Measurements from ENCODE around the gene CGB3. TPM values are rescaled to one million over a fixed set of nuclear protein-coding genes. Genes with fewer than 3 reads are reported as not detected.

The CGB3 gene
- total RNA-seq, 1 experiment from 2014 or later = 0.46 TPM

DNA sequence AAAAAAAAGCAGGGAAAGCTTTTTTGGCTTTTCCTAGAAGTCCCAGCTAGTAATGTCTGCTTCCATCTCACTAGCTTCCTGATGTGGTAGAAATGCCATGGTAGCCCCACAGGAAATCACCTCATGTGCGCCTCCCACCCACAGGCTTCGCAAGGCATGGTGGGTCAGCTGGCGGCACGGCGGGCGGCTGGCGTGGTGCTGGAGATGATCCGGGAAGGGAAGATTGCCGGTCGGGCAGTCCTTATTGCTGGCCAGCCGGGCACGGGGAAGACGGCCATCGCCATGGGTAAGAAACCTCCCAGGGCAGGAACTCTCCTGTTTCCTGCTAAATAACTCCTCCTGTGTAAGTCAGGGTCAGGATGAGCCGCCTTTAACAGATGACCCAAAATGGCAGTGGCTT, 20.0 kb downstream of the CGB3 start:
- Histone ChIP-seq H2BK12ac (ENCODE audit: insufficient read length, low read depth, low read length) (no peak overlapping the region), H4K91ac (ENCODE audit: insufficient read length, low read depth, low read length) (no peak overlapping the region), H2BK120ac (ENCODE audit: low read depth, low read length, poor library complexity, severe bottlenecking) (no peak overlapping the region), H3K23ac (ENCODE audit: insufficient read length, low read depth, low read length) (no peak overlapping the region), H3K9me3 (ENCODE audit: control insufficient read depth, low read depth, low read length) (no peaks in the 10 kb centered on the region), H2BK15ac (ENCODE audit: low read depth, low read length) (no peak overlapping the region), H2BK5ac (ENCODE audit: insufficient read length, low read length) (no peak overlapping the region), H3K9ac (ENCODE audit: extremely low read depth, insufficient read length, low read length) (no peak overlapping the region), H3K27me3 (ENCODE audit: insufficient read depth, low read length) (no peaks in the 10 kb centered on the region), H3K14ac (ENCODE audit: insufficient read depth, low read length) (no peak overlapping the region), H2AK5ac (ENCODE audit: insufficient read length, low read length) (no peak overlapping the region), H4K20me1 (ENCODE audit: control insufficient read depth, insufficient read depth, insufficient read length) (no peaks in the 10 kb centered on the region), H3K79me2 (ENCODE audit: insufficient read depth, low read length) (no peaks in the 10 kb centered on the region), H3K18ac (ENCODE audit: insufficient read length, low read depth, low read length) (no peak overlapping the region), H3K4ac (ENCODE audit: low read depth, low read length) (no peak overlapping the region), H3K23me2 (ENCODE audit: insufficient read length, low read depth, low read length, poor library complexity, severe bottlenecking) (no peaks in the 10 kb centered on the region), H3T11ph (ENCODE audit: low read length) (no peak overlapping the region), H3K4me1 (ENCODE audit: insufficient read depth, low read length) (no peaks in the 10 kb centered on the region), H3K79me1 (ENCODE audit: insufficient read depth, low read depth, low read length, poor library complexity, severe bottlenecking) (no peaks in the 10 kb centered on the region), H4K8ac (replicated peaks; ENCODE audit: insufficient read length, low read depth, low read length) (no peak overlapping the region), H2AFZ (ENCODE audit: low read length) (no peak overlapping the region), H3K27ac (ENCODE audit: insufficient read length, low read depth, low read length) (no peak overlapping the region), H3K56ac (ENCODE audit: insufficient read length, low read depth, low read length) (no peak overlapping the region), H2BK20ac (ENCODE audit: low read depth, low read length, poor library complexity, severe bottlenecking) (no peak overlapping the region), H3K4me2 (ENCODE audit: insufficient read depth, insufficient read length, low read length) (no peak overlapping the region), H4K5ac (ENCODE audit: insufficient read length, low read depth, low read length) (no peak overlapping the region)
- Mint-ChIP-seq H3K4me3 (no peak overlapping the region), H3K9me3 (no peaks in the 10 kb centered on the region), H3K27ac (no peak overlapping the region), H3K27me3 (ENCODE audit: low read depth) (no peaks in the 10 kb centered on the region), H3K4me1 (peaks cover 8% of the 10 kb centered on the region in 2 experiments), H3K36me3 (ENCODE audit: insufficient read depth in 1 of 3, low read depth in 3 of 3) (peaks cover 18 to 58% (median 51%) of the 10 kb centered on the region in 3 experiments; a peak in 6 of 7 replicates)
- no CpG with 5 or more reads among the region's 15 CpGs for WGBS (ENCODE audit: extremely low coverage, insufficient read length, low lambda C conversion rate)
- DNase-seq = no peak
- TF ChIP-seq, protein P1, sequence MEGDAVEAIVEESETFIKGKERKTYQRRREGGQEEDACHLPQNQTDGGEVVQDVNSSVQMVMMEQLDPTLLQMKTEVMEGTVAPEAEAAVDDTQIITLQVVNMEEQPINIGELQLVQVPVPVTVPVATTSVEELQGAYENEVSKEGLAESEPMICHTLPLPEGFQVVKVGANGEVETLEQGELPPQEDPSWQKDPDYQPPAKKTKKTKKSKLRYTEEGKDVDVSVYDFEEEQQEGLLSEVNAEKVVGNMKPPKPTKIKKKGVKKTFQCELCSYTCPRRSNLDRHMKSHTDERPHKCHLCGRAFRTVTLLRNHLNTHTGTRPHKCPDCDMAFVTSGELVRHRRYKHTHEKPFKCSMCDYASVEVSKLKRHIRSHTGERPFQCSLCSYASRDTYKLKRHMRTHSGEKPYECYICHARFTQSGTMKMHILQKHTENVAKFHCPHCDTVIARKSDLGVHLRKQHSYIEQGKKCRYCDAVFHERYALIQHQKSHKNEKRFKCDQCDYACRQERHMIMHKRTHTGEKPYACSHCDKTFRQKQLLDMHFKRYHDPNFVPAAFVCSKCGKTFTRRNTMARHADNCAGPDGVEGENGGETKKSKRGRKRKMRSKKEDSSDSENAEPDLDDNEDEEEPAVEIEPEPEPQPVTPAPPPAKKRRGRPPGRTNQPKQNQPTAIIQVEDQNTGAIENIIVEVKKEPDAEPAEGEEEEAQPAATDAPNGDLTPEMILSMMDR (conservative IDR thresholded peaks at IDR 0.05) = no peak
